Gastrocnemius medialis (tissue), 4 donors: Measurements from ENCODE around the gene UBE3A.

Source experiments
- CTCF ChIP-seq, 5 experiments: fragments of 450-650 bp in 3 of 5; fragments of 200-600 bp in 2 of 5; sonication (generic) in 2 of 5; IDR thresholded peaks in 4 of 5; conservative IDR thresholded peaks in 1 of 5; 1 replicate in 4 of 5; 2 replicates in 1 of 5; pipeline ENCODE4 v1.5.1; 2016 to 2019; ENCODE audit warnings: antibody characterized with exemption in 5 of 5, mild to moderate bottlenecking in 3 of 5, moderate library complexity in 3 of 5
- POLR2A ChIP-seq, 2 donors: fragments of 450-650 bp; IDR thresholded peaks; one replicate each; pipeline ENCODE4 v1.6.1; 2017; ENCODE audit warnings: antibody characterized with exemption in 2 of 2, mild to moderate bottlenecking in 2 of 2, moderate library complexity in 2 of 2

- TF ChIP-seq CTCF (IDR thresholded peaks at IDR 0.05 in 4 of 5, conservative IDR thresholded peaks at IDR 0.05 in 1 of 5) (no peak), POLR2A (IDR thresholded peaks at IDR 0.05) (no peak)
Measured at GRCh38 chr15:25446076-25446475, 7.3 kb upstream of the UBE3A start.
